GM18507 (cell line): ENCODE data around the gene PPL.
A peak's percentile ranks its signal among the peaks of the same experiment; 100 is the strongest.

Experiments used
- DNase-seq: peaks from one replicate; pipeline ENCODE4 v3.0.0; 2011; ENCODE audit warnings: low read depth; ENCODE audit not compliant: insufficient read length; ENCODE audit errors: extremely low spot score
- FAIRE-seq: peaks from 2 replicates; lab custom pipeline; 2011; peaks lifted over from hg19 to GRCh38; lab: Jason Lieb, UNC

Gene PPL

GRCh38 chr16:4876646-4877379 lies 60.1 kb downstream of the PPL start:
- DNase-seq, result no peak
- no peak for FAIRE-seq

- FAIRE-seq (no peak), DNase-seq (no peak)
Measured at GRCh38 chr16:4874666-4875065, 62.3 kb downstream of the PPL start.

DNA sequence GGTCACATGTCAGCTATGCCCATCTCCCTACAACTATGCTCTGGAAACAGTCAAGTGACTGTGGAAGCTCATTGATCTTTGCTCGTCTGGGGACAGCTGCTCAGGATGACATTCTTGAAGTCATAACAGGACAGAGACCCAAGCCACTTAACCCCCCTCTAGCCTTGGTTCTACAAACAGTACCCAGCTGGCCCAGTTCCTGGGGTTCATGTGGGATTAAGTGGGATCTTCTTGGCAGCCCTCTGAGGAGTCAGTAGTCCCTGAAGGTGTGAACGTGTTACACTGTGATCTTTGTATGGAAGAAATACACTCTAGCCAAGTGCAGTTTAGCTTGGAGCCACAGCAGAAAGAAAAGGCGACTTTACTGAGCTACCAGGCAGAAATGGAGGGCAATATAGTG lies 63.9 kb downstream of the PPL start:
- FAIRE-seq, result no peak
- DNase-seq, result no peak

GRCh38 chr16:4871071-4871470 lies 65.9 kb downstream of the PPL start:
- no peak for DNase-seq
- no peak for FAIRE-seq

DNA sequence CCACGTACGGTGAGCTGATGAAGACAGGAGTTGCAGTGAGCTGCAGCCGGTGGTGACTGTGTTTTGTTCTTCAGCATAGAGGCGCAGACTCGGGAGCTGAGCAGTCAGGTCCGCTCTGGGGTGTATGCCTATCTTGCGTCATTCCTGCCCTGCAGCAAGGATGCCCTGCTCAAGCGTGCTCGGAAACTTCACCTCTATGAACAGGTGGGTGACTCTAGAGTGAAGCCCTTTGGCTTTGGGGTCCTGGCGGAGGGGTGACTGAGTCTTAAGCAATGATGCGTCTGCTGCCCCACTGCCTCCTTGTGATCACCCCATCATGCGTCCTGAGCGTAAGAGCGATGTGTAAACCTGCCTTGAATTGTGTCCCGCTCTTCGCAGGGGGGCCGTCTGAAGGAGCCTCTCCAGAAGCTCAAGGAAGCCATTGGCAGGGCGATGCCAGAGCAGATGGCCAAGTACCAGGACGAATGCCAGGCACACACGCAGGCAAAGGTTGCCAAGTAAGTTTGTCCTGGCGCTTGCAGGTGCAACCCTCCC lies 66.7 kb downstream of the PPL start:
- FAIRE-seq (no peak), DNase-seq (no peak)

DNA sequence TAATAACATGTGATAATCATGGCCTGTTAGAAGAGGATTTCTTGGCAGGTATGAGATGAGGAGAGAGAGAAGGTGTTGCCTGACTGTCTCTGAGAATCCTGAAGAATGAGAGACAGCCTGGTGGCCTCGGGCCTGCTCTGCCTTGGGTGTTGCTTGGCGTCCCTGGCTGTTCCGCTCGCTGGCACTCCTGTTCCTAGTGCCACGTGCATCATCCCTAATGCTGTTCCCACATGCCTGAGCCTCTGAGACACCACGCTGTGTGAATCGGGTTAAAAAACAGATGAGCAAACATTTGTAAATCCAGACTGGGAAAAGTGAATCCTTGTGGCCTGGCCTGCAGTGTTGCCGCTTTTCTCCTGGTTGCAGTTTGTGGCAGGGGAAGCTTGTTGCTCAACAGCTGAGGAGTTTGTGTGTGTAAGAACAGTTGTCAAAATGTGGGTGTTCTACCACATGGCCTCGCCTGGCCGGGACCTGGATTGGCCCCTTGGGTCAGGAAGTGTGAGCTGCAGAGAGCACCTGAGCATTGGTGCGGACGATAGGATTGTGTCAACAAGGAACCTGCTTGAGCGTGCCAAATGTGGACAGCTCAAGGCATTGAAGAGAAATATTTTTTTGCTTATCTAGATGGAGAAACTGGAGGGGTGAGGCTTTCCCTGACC lies 67.7 kb downstream of the PPL start:
- FAIRE-seq (no peak), DNase-seq (no peak)

DNA sequence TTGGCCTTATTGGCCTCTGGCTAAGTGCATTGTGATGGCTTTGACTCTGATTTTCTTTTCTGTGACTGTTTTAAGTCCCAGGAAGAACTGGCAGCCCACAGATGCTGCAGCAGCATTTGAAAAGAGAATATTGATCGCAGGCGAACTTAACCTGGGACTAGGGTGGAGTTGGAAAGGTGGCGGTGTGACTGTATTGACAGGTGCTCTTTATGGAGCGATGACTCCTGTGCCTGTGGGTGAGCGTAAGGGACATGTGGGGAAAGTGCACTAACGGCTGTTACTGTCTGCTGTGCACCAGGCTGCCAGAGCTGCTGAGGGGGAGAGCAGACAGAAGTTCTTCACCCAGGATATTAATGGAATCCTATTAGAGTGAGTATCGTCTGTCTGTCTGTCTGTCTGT lies 68.4 kb downstream of the PPL start:
- no peak for FAIRE-seq

DNA sequence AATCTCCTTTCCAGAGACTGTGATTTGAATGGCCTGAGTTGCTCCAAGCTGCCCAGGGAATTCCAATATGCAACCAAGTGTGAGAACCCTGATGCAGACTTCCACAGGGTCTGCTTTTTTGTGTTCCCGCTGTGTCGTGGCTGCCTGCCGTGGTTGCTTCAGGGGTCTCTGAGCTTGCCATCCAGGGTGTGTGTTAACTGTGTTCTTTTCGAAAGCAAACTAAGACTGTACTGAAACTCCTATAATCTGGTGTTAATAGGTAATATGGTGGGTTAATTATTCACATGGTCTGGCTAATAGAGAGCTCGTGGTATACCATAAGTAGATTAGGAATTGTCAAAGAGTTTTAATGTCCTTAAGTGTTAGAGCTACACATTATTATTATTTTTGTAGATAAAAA lies 68.9 kb downstream of the PPL start:
- DNase-seq (peak; percentile 39), FAIRE-seq (peak; percentile 62)

More for the DNA sequence above, 68.4 kb downstream of the PPL start:
- DNase-seq, result no peak

DNA sequence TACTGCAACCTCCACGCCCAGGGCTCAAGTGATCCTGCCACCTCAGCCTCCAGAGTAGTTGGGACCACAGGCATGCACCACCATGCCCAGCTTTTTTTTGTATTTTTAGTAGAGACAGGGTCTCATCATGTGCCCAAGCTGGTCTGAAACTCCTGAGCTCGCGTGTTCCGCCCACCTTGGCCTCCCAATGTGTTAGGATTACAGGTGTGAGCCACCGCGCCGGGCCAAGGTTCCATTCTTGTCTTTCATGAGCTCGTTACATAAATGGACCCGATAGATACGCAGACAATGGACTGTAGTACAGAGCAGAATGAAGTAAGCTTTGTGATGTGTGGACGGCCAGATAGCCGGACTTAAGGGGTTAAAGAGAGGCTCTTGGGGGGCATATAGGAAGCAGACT lies 70.4 kb downstream of the PPL start:
- FAIRE-seq (no peak), DNase-seq (no peak)

- DNase-seq (no peak), FAIRE-seq (no peak)
Measured at GRCh38 chr16:4865231-4865860, 71.6 kb downstream of the PPL start.

GRCh38 chr16:4864728-4865127 lies 72.2 kb downstream of the PPL start:
- FAIRE-seq (no peak), DNase-seq (no peak)

- FAIRE-seq (no peak), DNase-seq (no peak)
Measured at GRCh38 chr16:4862639-4863038, 74.3 kb downstream of the PPL start.

DNA sequence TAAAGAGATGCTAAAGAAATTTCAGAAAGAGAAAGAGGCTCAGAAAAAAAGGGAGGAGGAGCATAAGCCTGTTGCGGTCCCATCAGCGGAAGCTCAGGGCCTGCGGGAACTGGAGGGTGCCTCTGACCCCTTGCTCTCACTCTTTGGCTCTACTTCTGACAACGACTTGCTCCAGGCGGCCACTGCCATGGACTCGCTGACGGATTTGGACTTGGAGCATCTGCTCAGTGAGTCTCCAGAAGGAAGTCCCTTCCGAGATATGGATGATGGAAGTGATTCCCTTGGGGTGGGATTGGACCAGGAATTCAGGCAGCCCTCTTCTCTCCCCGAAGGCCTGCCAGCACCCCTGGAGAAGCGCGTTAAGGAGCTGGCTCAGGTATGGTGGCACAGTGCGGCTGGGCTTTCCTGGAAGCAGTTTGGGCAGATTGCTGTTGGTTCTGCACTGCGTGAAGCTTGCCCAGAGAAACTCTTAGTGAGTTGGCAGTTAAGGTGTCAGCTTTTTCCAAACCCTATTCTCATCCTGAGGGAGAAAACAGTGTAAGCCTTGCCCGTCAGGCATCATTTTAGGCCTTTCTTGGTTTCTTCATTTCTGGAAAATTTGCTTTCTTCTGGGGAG lies 76.1 kb downstream of the PPL start:
- DNase-seq (no peak), FAIRE-seq (no peak)

DNA sequence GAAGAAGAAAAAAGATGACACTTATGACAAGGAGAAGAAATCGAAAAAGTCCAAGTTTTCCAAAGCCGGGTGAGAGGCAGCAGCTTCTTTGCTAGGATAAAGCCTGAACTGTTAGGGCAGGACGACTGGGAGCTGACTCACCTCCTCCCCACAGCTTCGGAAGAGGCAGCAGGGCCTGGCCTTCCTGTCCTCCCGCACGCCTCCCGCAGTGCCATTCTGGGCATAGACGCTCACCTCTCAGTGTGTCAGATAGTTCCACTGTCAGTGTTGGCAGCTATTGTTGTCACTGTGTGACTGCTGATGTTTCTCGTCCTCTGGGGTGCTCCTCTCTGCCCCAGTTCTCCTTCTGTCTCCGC lies 77.1 kb downstream of the PPL start:
- no peak for FAIRE-seq

GRCh38 chr16:4859190-4859899 lies 77.6 kb downstream of the PPL start:
- FAIRE-seq (no peak), DNase-seq (no peak)

More for the DNA sequence above, 77.1 kb downstream of the PPL start:
- no peak for DNase-seq

DNA sequence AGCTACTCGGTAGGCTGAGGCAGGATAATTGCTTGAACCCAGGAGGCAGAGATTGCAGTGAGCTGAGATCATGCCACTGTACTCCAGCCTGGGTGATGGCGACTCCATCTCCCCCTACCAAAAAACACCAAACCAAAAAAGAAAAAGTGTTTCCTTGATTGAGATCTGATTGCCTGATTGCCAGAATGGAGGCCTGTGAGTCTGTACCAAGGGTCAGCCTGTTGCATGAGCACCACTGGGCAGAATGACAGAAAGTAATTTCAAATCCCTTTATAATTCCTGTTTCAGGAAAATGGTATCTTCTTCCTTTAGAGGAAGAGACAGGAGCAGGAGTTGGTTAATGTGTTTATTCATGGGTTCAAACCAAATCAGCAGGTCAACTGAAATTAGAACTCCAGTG lies 81.1 kb downstream of the PPL start:
- no peak for DNase-seq
- no peak for FAIRE-seq

DNA sequence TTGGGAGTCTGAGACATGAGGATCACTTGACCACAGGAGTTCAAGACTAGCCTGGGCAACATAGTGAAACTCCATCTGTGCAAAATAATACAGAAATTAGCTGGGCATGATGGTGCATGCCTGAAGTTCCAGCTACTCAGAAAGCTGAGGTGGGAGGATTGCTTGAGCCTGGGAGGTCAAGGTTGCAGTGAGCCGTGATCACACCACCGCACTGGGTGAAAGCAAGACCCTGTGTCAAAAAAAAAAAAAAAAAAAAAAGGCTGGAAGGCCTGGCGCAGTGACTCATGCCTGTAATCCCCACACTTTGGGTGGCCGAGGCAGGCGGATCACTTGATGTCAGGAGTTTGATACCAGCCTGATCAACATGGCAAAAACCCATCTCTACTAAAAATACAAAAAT lies 81.6 kb downstream of the PPL start:
- DNase-seq (no peak), FAIRE-seq (no peak)

- FAIRE-seq (no peak), DNase-seq (no peak)
Measured at GRCh38 chr16:4852221-4852872, 84.6 kb downstream of the PPL start.

DNA sequence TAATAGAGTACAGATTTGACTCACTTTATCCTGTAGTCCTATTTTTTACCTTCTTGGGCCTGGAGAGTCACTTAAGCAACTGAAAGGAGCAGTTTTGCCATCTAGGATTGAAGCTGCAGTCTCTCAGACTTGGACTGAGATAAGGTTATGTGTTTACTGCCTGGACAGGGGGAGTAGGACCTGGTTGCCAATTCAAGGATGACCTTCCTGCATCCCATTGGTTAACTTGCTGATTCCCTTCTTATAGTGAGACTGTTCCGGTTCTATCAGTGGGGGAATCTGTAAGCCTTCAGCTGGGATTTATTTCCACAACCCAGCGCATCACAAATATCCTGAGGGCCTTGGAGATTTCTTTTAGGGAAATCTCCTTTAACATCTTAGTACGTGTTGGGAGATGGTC lies 86.7 kb downstream of the PPL start:
- FAIRE-seq (no peak), DNase-seq (no peak)
